ENCODE results near the gene RMP24.

Gene RMP24

GRCh38 chr18:36017232-36017631, 44.8 kb downstream of the RMP24 start:
- no peak overlapping the region for H3K56ac ChIP-seq (ENCODE audit: extremely low read depth, insufficient read depth, low read length)
- no peak overlapping the region for H4K5ac ChIP-seq (ENCODE audit: low read depth, low read length)
- no peak overlapping the region for H3K4me3 ChIP-seq (ENCODE audit: insufficient read depth, low read depth, low read length)
- DNase-seq = no peak
- no peaks in the 10 kb centered on the region for H4K20me1 ChIP-seq (ENCODE audit: insufficient read depth, low read length)
- TF ChIP-seq FOS (IDR thresholded peaks at IDR 0.05; ENCODE audit: low read depth, low read length) = no peak
- TF ChIP-seq POLR2A (IDR thresholded peaks at IDR 0.05; ENCODE audit: low read depth, low read length) = no peak
- TF ChIP-seq CHD1 (IDR thresholded peaks at IDR 0.05; ENCODE audit: low read depth, low read length) = no peak
- TF ChIP-seq CEBPB (IDR thresholded peaks at IDR 0.05; ENCODE audit: low read depth, low read length) = no peak
- TF ChIP-seq RFX5 (IDR thresholded peaks at IDR 0.05; ENCODE audit: low read depth, low read length) = no peak
- TF ChIP-seq USF2 (IDR thresholded peaks at IDR 0.05; ENCODE audit: low read depth, low read length) = no peak
- TF ChIP-seq MAFK (IDR thresholded peaks at IDR 0.05; ENCODE audit: low read depth, low read length) = no peak
- TF ChIP-seq MXI1 (IDR thresholded peaks at IDR 0.05; ENCODE audit: borderline replicate concordance, low read depth, low read length) = no peak
- no peak for TF ChIP-seq RCOR1 (IDR thresholded peaks at IDR 0.05; ENCODE audit: insufficient replicate concordance, low read length)
- TF ChIP-seq ELK1 (IDR thresholded peaks at IDR 0.05; ENCODE audit: borderline replicate concordance, low read depth, low read length) = no peak
- no peak for TF ChIP-seq SMC3 (IDR thresholded peaks at IDR 0.05; ENCODE audit: low read depth, low read length)
- no peak for TF ChIP-seq MAZ (IDR thresholded peaks at IDR 0.05; ENCODE audit: borderline replicate concordance, low read depth, low read length)
- TF ChIP-seq CTCF (conservative IDR thresholded peaks at IDR 0.05; ENCODE audit: low read depth, low read length) = no peak
- TF ChIP-seq NFE2L2 (IDR thresholded peaks at IDR 0.05; ENCODE audit: low read depth, low read length) = no peak
- no peak for TF ChIP-seq BHLHE40 (IDR thresholded peaks at IDR 0.05; ENCODE audit: low read depth, low read length)
- TF ChIP-seq RAD21 (IDR thresholded peaks at IDR 0.05; ENCODE audit: low read length) = no peak
- ATAC-seq (ENCODE audit: low read depth) = no peak
- no peak overlapping the region for H3K4me2 ChIP-seq (ENCODE audit: low read depth, low read length)
- no peaks in the 10 kb centered on the region for H3K36me3 ChIP-seq (ENCODE audit: control insufficient read depth, insufficient read depth, low read length)
- H3K79me1 ChIP-seq (ENCODE audit: low read depth in 1 of 2, low read length in 2 of 2) = no peaks in the 10 kb centered on the region
- no peak overlapping the region for H4K91ac ChIP-seq (ENCODE audit: insufficient read depth, low read depth, low read length)
- intact Hi-C loops (cut with micrococcal nuclease) (loop anchor here (1.0 to 5.0 kb wide), 3 partner anchors 80 to 740 kb away; no protein-coding TSS in a partner anchor), in situ Hi-C loops (cut with MboI; ENCODE audit: low sequenced_read_pairs) (loop anchor here (5.0 kb wide), 1 partner anchor 265 kb away; no protein-coding TSS in a partner anchor), dilution Hi-C loops (cut with HindIII; ENCODE audit: low sequenced_read_pairs, unreplicated experiment) (no loop called here)
- no peak overlapping the region for H2AFZ ChIP-seq (replicated peaks; ENCODE audit: low read length, poor library complexity)
- no peak overlapping the region for H2AK5ac ChIP-seq (ENCODE audit: low read depth, low read length)
- WGBS, 2 experiments (ENCODE audit: extremely low coverage in 2 of 2, insufficient read length in 1 of 2) = no CpG with 5 or more reads among the region's 2 CpGs
- H3K9ac ChIP-seq (ENCODE audit: low read depth, low read length) = no peak overlapping the region
- no peaks in the 10 kb centered on the region for H3K27me3 ChIP-seq (ENCODE audit: control insufficient read depth, insufficient read depth, low read length)
- BruUV-seq (replicated peaks) = no TSS peak
- ChIA-PET POLR2A (ENCODE audit: unreplicated experiment) (interaction anchor here (0.5 kb wide), 1 partner anchor 111 kb away, joined by 3 read pairs; the partner anchor contains the start of gene SLC39A6), CTCF (interaction anchor here (1.1 to 1.3 kb wide), 2 partner anchors 11 to 267 kb away, joined by 3 to 6 read pairs; no protein-coding TSS in a partner anchor)
- H3K23ac ChIP-seq (ENCODE audit: low read depth, low read length) = no peak overlapping the region
- H3K9me3 ChIP-seq (ENCODE audit: control insufficient read depth, insufficient read depth, low read length) = no peaks in the 10 kb centered on the region
- no peak overlapping the region for H3K14ac ChIP-seq (replicated peaks; ENCODE audit: low read depth, low read length)
- H3K27ac ChIP-seq (ENCODE audit: insufficient read depth, low read length) = no peak overlapping the region
- no peak overlapping the region for H3K18ac ChIP-seq (ENCODE audit: low read depth, low read length)
- no peak overlapping the region for H2BK5ac ChIP-seq (ENCODE audit: low read depth, low read length, poor library complexity, severe bottlenecking)
- no peak overlapping the region for H4K8ac ChIP-seq (ENCODE audit: low read depth in 2 of 2, low read length in 2 of 2)
- no peak overlapping the region for H2BK20ac ChIP-seq (ENCODE audit: low read depth, low read length)
- H3K4me1 ChIP-seq (ENCODE audit: control insufficient read depth, insufficient read depth, low read length) = peaks cover 2% of the 10 kb centered on the region; the same call in 1 of the 2 replicates
- H2BK15ac ChIP-seq (ENCODE audit: low read depth, low read length) = no peak overlapping the region
- no peaks in the 10 kb centered on the region for H3K9me1 ChIP-seq (ENCODE audit: insufficient read depth, low read length)
- H3K4ac ChIP-seq (ENCODE audit: low read depth, low read length) = no peak overlapping the region
- no peak overlapping the region for H2AK9ac ChIP-seq (replicated peaks; ENCODE audit: low read depth, low read length, poor library complexity)
- no peak overlapping the region for H2BK120ac ChIP-seq (ENCODE audit: low read depth, low read length)

All from IMR-90 (cell line).